ENCODE measurements around the gene MAPKAPK5.
"Not testable (repeated sequence)": the region's sequence is repeated elsewhere in the genome, so short reads cannot be mapped to it uniquely, and the experiment has no call there.

Gene MAPKAPK5

GRCh38 chr12:111887926-111888745 is 46.1 kb downstream of the MAPKAPK5 start:
- no peak for DNase-seq

GRCh38 chr12:111893287-111893686 is 51.3 kb downstream of the MAPKAPK5 start:
- DNase-seq: no peak

GRCh38 chr12:111894556-111894955 is 52.5 kb downstream of the MAPKAPK5 start:
- DNase-seq: no peak

- DNase-seq: no peak
Measured at GRCh38 chr12:111901182-111901581, 59.2 kb downstream of the MAPKAPK5 start.

GRCh38 chr12:111904446-111904975 is 62.5 kb downstream of the MAPKAPK5 start:
- DNase-seq: no peak

GRCh38 chr12:111905502-111905901 is 63.5 kb downstream of the MAPKAPK5 start:
- DNase-seq: no peak

- no peak for DNase-seq
Measured at GRCh38 chr12:111907740-111908139, 65.7 kb downstream of the MAPKAPK5 start.

GRCh38 chr12:111925171-111925570 is 83.1 kb downstream of the MAPKAPK5 start:
- DNase-seq: no peak

- no peak for DNase-seq
Measured at GRCh38 chr12:111926631-111927030, 84.6 kb downstream of the MAPKAPK5 start.

GRCh38 chr12:111927346-111927745 is 85.3 kb downstream of the MAPKAPK5 start:
- no peak for DNase-seq

GRCh38 chr12:111932241-111932640 is 90.2 kb downstream of the MAPKAPK5 start:
- no peak for DNase-seq

- DNase-seq: no peak
Measured at GRCh38 chr12:111936869-111937268, 94.8 kb downstream of the MAPKAPK5 start.

- no peak for DNase-seq
Measured at GRCh38 chr12:111937429-111937828, 95.4 kb downstream of the MAPKAPK5 start.

- no peak for DNase-seq
Measured at GRCh38 chr12:111942557-111942956, 100.5 kb downstream of the MAPKAPK5 start.

- no peak for DNase-seq
Measured at GRCh38 chr12:111943929-111944328, 101.9 kb downstream of the MAPKAPK5 start.

- not testable (repeated sequence) for DNase-seq
Measured at GRCh38 chr12:111950961-111951676, 109.1 kb downstream of the MAPKAPK5 start.

Measured in DMS79 (cell line).